DMS153 (cell line): Measurements from ENCODE around the gene NR4A1.
"Not testable (repeated sequence)": the region's sequence is repeated elsewhere in the genome, so short reads cannot be mapped to it uniquely, and the experiment has no call there.

ENCODE experiments used
- DNase-seq: peaks from one replicate; lab custom pipeline; 2025; lab: John Stamatoyannopoulos, UW

The NR4A1 gene

GRCh38 chr12:52097045-52097666 lies 45.9 kb downstream of the NR4A1 start:
- DNase-seq = no peak

GRCh38 chr12:52104431-52105089 lies 53.3 kb downstream of the NR4A1 start:
- not testable (repeated sequence) for DNase-seq
